ENCODE results near the gene DOCK3.

- TF ChIP-seq POLR2A (IDR thresholded peaks at IDR 0.05; ENCODE audit: low read depth, low read length) (no peak), POLR2AphosphoS5 (IDR thresholded peaks at IDR 0.05; ENCODE audit: low read depth, low read length) (no peak), TAF1 (IDR thresholded peaks at IDR 0.05; ENCODE audit: borderline replicate concordance, low read depth, low read length) (no peak)
These were observed 296.8 kb downstream of the DOCK3 start for GRCh38 chr3:50971487-50971924.
